ENCODE data around the gene HSPB9.

HSPB9 gene

GRCh38 chr17:42163113-42163512 is 40.5 kb downstream of the HSPB9 start:
- peak; percentile 54; the same call in 1 of the 2 replicates for TF ChIP-seq ZNF600 (tag by site-specific recombination; IDR thresholded peaks at IDR 0.05)
- peak; percentile 54; the same call in 1 of the 2 replicates for TF ChIP-seq CTCF (tag by site-specific recombination; IDR thresholded peaks at IDR 0.05)
- no peak; the same call in 1 of the 2 replicates for TF ChIP-seq ZNF366 (tag by site-specific recombination; conservative IDR thresholded peaks at IDR 0.05)
- CTCF ChIA-PET, result interaction anchor here (0.6 to 2.0 kb wide), 15 partner anchors 9 to 364 kb away, joined by 3 to 9 read pairs (median 4); partner anchors contain the start of gene KCNH4
- H3K4me1 ChIP-seq (ENCODE audit: control insufficient read depth, insufficient read depth, low read length), result no peaks in the 10 kb centered on the region
- no peak overlapping the region for H3K27ac ChIP-seq (ENCODE audit: extremely low read depth, low read depth, low read length)
- H3K4me3 ChIP-seq (ENCODE audit: low read depth, low read length), result no peak overlapping the region
- POLR2A ChIA-PET, result interaction anchor here (0.6 kb wide), 1 partner anchor 197 kb away, joined by 3 read pairs; the partner anchor contains the start of gene CNP
- no peaks in the 10 kb centered on the region for H3K9me3 ChIP-seq (ENCODE audit: control insufficient read depth, insufficient read depth, low read depth, low read length)
- H3K36me3 ChIP-seq (ENCODE audit: control insufficient read depth in 2 of 2, insufficient read depth in 1 of 2, low read length in 2 of 2), result no peaks in the 10 kb centered on the region

GRCh38 chr17:42163696-42164407 is 41.2 kb downstream of the HSPB9 start:
- Histone ChIP-seq H3K27ac (ENCODE audit: extremely low read depth, low read depth, low read length) (no peak overlapping the region), H3K4me1 (ENCODE audit: control insufficient read depth, insufficient read depth, low read length) (no peaks in the 10 kb centered on the region), H3K4me3 (ENCODE audit: low read depth, low read length) (no peak overlapping the region), H3K9me3 (ENCODE audit: control insufficient read depth, insufficient read depth, low read depth, low read length) (no peaks in the 10 kb centered on the region), H3K36me3 (ENCODE audit: control insufficient read depth in 2 of 2, insufficient read depth in 1 of 2, low read length in 2 of 2) (no peaks in the 10 kb centered on the region)
- POLR2A ChIA-PET, result interaction anchor here (0.6 kb wide), 1 partner anchor 197 kb away, joined by 3 read pairs; the partner anchor contains the start of gene CNP
- CTCF ChIA-PET, result interaction anchor here (0.6 to 2.0 kb wide), 13 partner anchors 10 to 364 kb away, joined by 3 to 9 read pairs (median 4); partner anchors contain the start of gene KCNH4
- peak; percentile 70 for TF ChIP-seq KLF1 (tag by site-specific recombination; IDR thresholded peaks at IDR 0.05)
- TF ChIP-seq ZNF221 (tag by site-specific recombination; IDR thresholded peaks at IDR 0.05; ENCODE audit: borderline replicate concordance), result no peak
- no peak for TF ChIP-seq ZNF473 (tag by site-specific recombination; IDR thresholded peaks at IDR 0.05)

GRCh38 chr17:42165751-42166150 is 43.1 kb downstream of the HSPB9 start:
- H3K27ac ChIP-seq (ENCODE audit: extremely low read depth, low read depth, low read length), result no peak overlapping the region
- POLR2A ChIA-PET, result no interaction called here
- TF ChIP-seq ZNF350 (tag by site-specific recombination; IDR thresholded peaks at IDR 0.05), result no peak
- peak; percentile 56; the same call in 1 of the 2 replicates for TF ChIP-seq BCL11A (tag by site-specific recombination; IDR thresholded peaks at IDR 0.05; ENCODE audit: low read depth)
- H3K36me3 ChIP-seq (ENCODE audit: control insufficient read depth in 2 of 2, insufficient read depth in 1 of 2, low read length in 2 of 2), result no peaks in the 10 kb centered on the region
- no peak overlapping the region for H3K4me3 ChIP-seq (ENCODE audit: low read depth, low read length)
- CTCF ChIA-PET, result interaction anchor here (0.6 to 1.2 kb wide), 3 partner anchors 15 to 128 kb away, joined by 3 to 5 read pairs (median 3); partner anchors contain the start of gene KCNH4
- no peaks in the 10 kb centered on the region for H3K4me1 ChIP-seq (ENCODE audit: control insufficient read depth, insufficient read depth, low read length)
- no peaks in the 10 kb centered on the region for H3K9me3 ChIP-seq (ENCODE audit: control insufficient read depth, insufficient read depth, low read depth, low read length)

GRCh38 chr17:42166196-42166763 is 43.7 kb downstream of the HSPB9 start:
- no peaks in the 10 kb centered on the region for H3K36me3 ChIP-seq (ENCODE audit: control insufficient read depth in 2 of 2, insufficient read depth in 1 of 2, low read length in 2 of 2)
- H3K4me3 ChIP-seq (ENCODE audit: low read depth, low read length), result no peak overlapping the region
- no peaks in the 10 kb centered on the region for H3K9me3 ChIP-seq (ENCODE audit: control insufficient read depth, insufficient read depth, low read depth, low read length)
- no peaks in the 10 kb centered on the region for H3K4me1 ChIP-seq (ENCODE audit: control insufficient read depth, insufficient read depth, low read length)
- POLR2A ChIA-PET, result no interaction called here
- no peak overlapping the region for H3K27ac ChIP-seq (ENCODE audit: extremely low read depth, low read depth, low read length)
- CTCF ChIA-PET, result interaction anchor here (1.2 kb wide), 1 partner anchor 15 kb away, joined by 5 read pairs; the partner anchor contains the start of gene KCNH4
- no peak for TF ChIP-seq ZEB2 (tag by site-specific recombination; IDR thresholded peaks at IDR 0.05)
- TF ChIP-seq SCRT2 (tag by site-specific recombination; IDR thresholded peaks at IDR 0.05), result peak; percentile 31; the same call in 1 of the 2 replicates

- Histone ChIP-seq H3K4me1 (ENCODE audit: control insufficient read depth, insufficient read depth, low read length) (no peaks in the 10 kb centered on the region), H3K4me3 (ENCODE audit: low read depth, low read length) (no peak overlapping the region), H3K36me3 (ENCODE audit: control insufficient read depth in 2 of 2, insufficient read depth in 1 of 2, low read length in 2 of 2) (no peaks in the 10 kb centered on the region), H3K27ac (ENCODE audit: extremely low read depth, low read depth, low read length) (no peak overlapping the region), H3K9me3 (ENCODE audit: control insufficient read depth, insufficient read depth, low read depth, low read length) (no peaks in the 10 kb centered on the region)
- POLR2A ChIA-PET, result no interaction called here
- CTCF ChIA-PET, result no interaction called here
- TF ChIP-seq ZSCAN18 (tag by site-specific recombination; IDR thresholded peaks at IDR 0.05) (no peak), ZNF501 (tag by site-specific recombination; IDR thresholded peaks at IDR 0.05) (no peak), REST (tag by site-specific recombination; IDR thresholded peaks at IDR 0.05) (no peak), ZNF335 (tag by site-specific recombination; conservative IDR thresholded peaks at IDR 0.05) (no peak), ZNF302 (tag by site-specific recombination; IDR thresholded peaks at IDR 0.05; ENCODE audit: low read depth) (no peak), ZNF670 (tag by site-specific recombination; IDR thresholded peaks at IDR 0.05; ENCODE audit: low read depth) (no peak)
These were observed 45.2 kb downstream of the HSPB9 start for GRCh38 chr17:42167807-42168206.

Measured in HEK293 (cell line).